Esophagus (tissue), 2 donors: ENCODE data around the gene KIF4B. TPM values are rescaled to one million over a fixed set of nuclear protein-coding genes. Genes with fewer than 3 reads are reported as not detected.

Source experiments
- polyA plus RNA-seq, 2 donors: library from polyadenylated mRNA; stranded (reverse); fragments of 200-250 nt; gene quantifications; one replicate each; pipeline ENCODE4 v1.2.3, GENCODE V29; 2013
- donor health status: healthy with polysubstance abuse.
- donor health status: Bipolar disorder and iron deficiency.

Gene KIF4B
- polyA plus RNA-seq, 2 donors, result not detected

Other genes starting within 250 kb of the KIF4B start
- gene FAXDC2, start 163.2 kb upstream of the KIF4B start, polyA plus RNA-seq, result 1 to 10 TPM; 2.4 to 6.0 TPM
- gene CNOT8, start 155.1 kb upstream of the KIF4B start, polyA plus RNA-seq, result 10 to 100 TPM; 18.1 to 21.2 TPM
- gene GEMIN5, start 75.5 kb upstream of the KIF4B start, polyA plus RNA-seq, result 1 to 10 TPM; 2.3 to 4.1 TPM
- gene MRPL22, start 72.7 kb upstream of the KIF4B start, polyA plus RNA-seq, result 10 to 100 TPM; 45.6 to 53.9 TPM